HepG2 (cell line): Measurements from ENCODE around the gene PRDX2. TPM values are rescaled to one million over a fixed set of nuclear protein-coding genes. Genes with fewer than 3 reads are reported as not detected.

Experiments
- ATAC-seq: fragments of 200-7000 bp; cut with Tn5 transposase; 3 replicates; pipeline ENCODE4 v1.9.1; 2020; ENCODE audit warnings: mild to moderate bottlenecking, moderate library complexity
- BruUV-seq: library from RNA; stranded (reverse); fragments of 400-500 nt; replicated peaks from 2 replicates; lab custom pipeline; 2021; lab: Mats Ljungman, UMichigan
- CTCF ChIA-PET: fragments of 300-600 bp; formaldehyde crosslinking; extraction: SDS; loops from one replicate; lab custom pipeline; 2021; ENCODE audit warnings: low total read pairs, inconsistent platforms, low intra/inter-chr PET ratio; lab: Yijun Ruan, JAX
- POLR2A ChIA-PET: fragments of 350-600 bp; sonication (Branson Sonifier 250); formaldehyde crosslinking; loops from one replicate; lab custom pipeline; 2020; ENCODE audit warnings: antibody characterized with exemption, inconsistent platforms; lab: Yijun Ruan, JAX
- DNase-seq: peaks from one replicate; pipeline ENCODE4 v3.0.0-alpha.2; 2015; ENCODE audit warnings: low spot score
- FAIRE-seq: peaks from 3 replicates; lab custom pipeline; 2011; peaks lifted over from hg19 to GRCh38; lab: Jason Lieb, UNC
- H2AFZ ChIP-seq: one replicate; pipeline ENCODE4 v1.6.1; 2011; ENCODE audit warnings: low read length, inconsistent platforms
- H3K27ac ChIP-seq: fragments of 300-600 bp; 3 replicates; pipeline ENCODE4 v1.8.0; 2011; ENCODE audit warnings: mixed run types, mild to moderate bottlenecking, mixed read lengths, low read length, inconsistent platforms; ENCODE audit not compliant: insufficient read depth; ENCODE audit errors: extremely low read length
- H3K27me3 ChIP-seq, 2 experiments: fragments of 200-600 bp in 1 of 2; 2 replicates in 1 of 2; 3 replicates in 1 of 2; pipeline versions ENCODE4 v1.6.0 to v1.8.0; 2011; ENCODE audit warnings: low read length in 2 of 2, mild to moderate bottlenecking in 2 of 2, moderate library complexity in 2 of 2, inconsistent platforms in 1 of 2; ENCODE audit not compliant: insufficient read depth in 2 of 2, control insufficient read depth in 1 of 2
- H3K36me3 ChIP-seq, 2 experiments: fragments of 200-600 bp in 1 of 2; replicated peaks in 1 of 2; 2 replicates in 1 of 2; 3 replicates in 1 of 2; pipeline versions ENCODE4 v1.5.1 to v1.8.0; 2011; ENCODE audit warnings: low read length in 2 of 2, inconsistent platforms in 1 of 2; ENCODE audit not compliant: insufficient read depth in 2 of 2, control insufficient read depth in 1 of 2
- H3K4me1 ChIP-seq: 2 replicates; pipeline ENCODE4 v1.5.1; 2012; ENCODE audit warnings: low read length, inconsistent platforms; ENCODE audit not compliant: insufficient read depth
- H3K4me2 ChIP-seq: 2 replicates; pipeline ENCODE4 v1.6.0; 2011; ENCODE audit warnings: low read depth, low read length, inconsistent platforms
- H3K4me3 ChIP-seq, 3 experiments: fragments of 200-600 bp in 1 of 3; sonication (generic), shearing (Covaris generic) in 1 of 3; replicated peaks in 1 of 3; 2 replicates each; pipeline ENCODE4 v1.5.1; 2011 to 2016; ENCODE audit warnings: low read length in 3 of 3, inconsistent platforms in 2 of 3, low read depth in 2 of 3, mild to moderate bottlenecking in 2 of 3, control low read depth in 1 of 3, mixed read lengths in 1 of 3; ENCODE audit not compliant: insufficient read depth in 1 of 3
- H3K79me2 ChIP-seq: one replicate; pipeline ENCODE4 v1.6.1; 2011; ENCODE audit warnings: low read length, inconsistent platforms; ENCODE audit not compliant: insufficient read depth
- H3K9ac ChIP-seq: 2 replicates; pipeline ENCODE4 v1.6.0; 2011; ENCODE audit warnings: mild to moderate bottlenecking, low read depth, low read length, inconsistent platforms; ENCODE audit not compliant: insufficient read depth
- H3K9me3 ChIP-seq: 2 replicates; pipeline ENCODE4 v1.5.1; 2012; ENCODE audit warnings: mild to moderate bottlenecking, low read length
- H4K20me1 ChIP-seq: 2 replicates; pipeline ENCODE4 v1.6.0; 2011; ENCODE audit warnings: inconsistent platforms, mild to moderate bottlenecking, low read length, moderate library complexity; ENCODE audit not compliant: insufficient read depth
- CHD4 ChIP-seq: fragments of 200-600 bp; sonication (generic); IDR thresholded peaks from 2 replicates; pipeline ENCODE4 v1.7.0; 2017; ENCODE audit warnings: mild to moderate bottlenecking, low read length, borderline replicate concordance
- PHF20 ChIP-seq: sonication (generic); formaldehyde crosslinking; IDR thresholded peaks from 2 replicates; pipeline ENCODE4 v1.5.0; 2020; ENCODE audit warnings: mild to moderate bottlenecking, missing genetic modification reagents
- RARA ChIP-seq: IDR thresholded peaks from 2 replicates; pipeline ENCODE4 v1.6.1; 2016; ENCODE audit warnings: missing genetic modification reagents, missing compliant biosample characterization
- SIX4 ChIP-seq: sonication (generic); formaldehyde crosslinking; IDR thresholded peaks from 2 replicates; pipeline ENCODE4 v1.4.0; 2020; ENCODE audit warnings: missing genetic modification reagents
- SKI ChIP-seq: fragments of 450-650 bp; IDR thresholded peaks from one replicate; pipeline ENCODE4 v1.6.1; 2018; ENCODE audit warnings: mild to moderate bottlenecking; ENCODE audit not compliant: partially characterized antibody
- SRF ChIP-seq: IDR thresholded peaks from 2 replicates; pipeline ENCODE4 v1.6.1; 2011; ENCODE audit warnings: mild to moderate bottlenecking, low read depth, low read length, moderate library complexity
- STAG1 ChIP-seq: sonication (generic); formaldehyde crosslinking; IDR thresholded peaks from 2 replicates; pipeline ENCODE4 v1.4.0; 2020; ENCODE audit warnings: missing genetic modification reagents
- ZNF547 ChIP-seq: sonication (generic); formaldehyde crosslinking; IDR thresholded peaks from 2 replicates; pipeline ENCODE4 v1.5.1; 2020; ENCODE audit warnings: mild to moderate bottlenecking, missing genetic modification reagents
- ZNF746 ChIP-seq: sonication (generic); formaldehyde crosslinking; IDR thresholded peaks from 2 replicates; pipeline ENCODE4 v1.8.0; 2022; ENCODE audit warnings: mild to moderate bottlenecking, missing genetic modification reagents
- ZSCAN29 ChIP-seq: sonication (generic); formaldehyde crosslinking; conservative IDR thresholded peaks from 2 replicates; pipeline ENCODE4 v1.4.0; 2020; ENCODE audit warnings: mild to moderate bottlenecking, missing genetic modification reagents
- WGBS: methylation state at CpG from one replicate; pipeline ENCODE4 v1.1.6; 2017; ENCODE audit warnings: low lambda C conversion rate; 5-methylcytosine and 5-hydroxymethylcytosine counted together
- in situ Hi-C: cut with HindIII; loops from 2 replicates; pipeline ENCODE4 v1.10.0; 2017; ENCODE audit warnings: low pct_unique_long_range_greater_than_20kb; ENCODE audit not compliant: extremely low pct_ligation_motif_present
- intact Hi-C: fragments of 100-400 bp; cut with micrococcal nuclease; formaldehyde crosslinking; loops from one replicate; pipeline ENCODE4 v1.10.0; 2022; ENCODE audit not compliant: unreplicated experiment
- polyA plus RNA-seq, 8 experiments: library from polyadenylated mRNA; depleted of rRNA in 3 of 8; stranded (reverse) in 7 of 8; unstranded in 1 of 8; fragments of >200 nt; fragmentation: Illumina TruSeq in 4 of 8; extraction: Trizol in 4 of 8; gene quantifications; 2 replicates each; pipeline versions ENCODE4 v1.2.1 to v1.2.3, GENCODE V29; 2011 to 2016; ENCODE audit warnings: low read depth in 4 of 8, missing spikeins in 1 of 8, mixed read lengths in 1 of 8; ENCODE audit not compliant: insufficient read depth in 1 of 8
- total RNA-seq, 5 experiments: library from RNA; depleted of rRNA; stranded (reverse); fragments of >200 nt; fragmentation: Illumina TruSeq; extraction: Trizol; gene quantifications; 2 replicates each; pipeline ENCODE4 v1.2.3, GENCODE V29; 2016; ENCODE audit warnings: low read depth in 1 of 5
- TF ChIP-seq, protein P1 (sequence below): conservative IDR thresholded peaks from 2 replicates; pipeline ENCODE4 v1.6.1; 2018; ENCODE audit warnings: missing genetic modification reagents
- TF ChIP-seq, protein P2 (sequence below): sonication (generic); formaldehyde crosslinking; IDR thresholded peaks from 2 replicates; pipeline ENCODE4 v1.4.0; 2020; ENCODE audit warnings: missing genetic modification reagents
- TF ChIP-seq, protein P3 (sequence below): sonication (generic); formaldehyde crosslinking; IDR thresholded peaks from 2 replicates; pipeline ENCODE4 v1.8.1; 2023; ENCODE audit warnings: mild to moderate bottlenecking, missing genetic modification reagents, borderline replicate concordance

PRDX2 gene
- total and polyA plus RNA-seq, 2 of the 13 experiments (the other 11 are each of a cell fraction or from before 2014, with no cell fraction given) = 218 to 381 TPM

DNA sequence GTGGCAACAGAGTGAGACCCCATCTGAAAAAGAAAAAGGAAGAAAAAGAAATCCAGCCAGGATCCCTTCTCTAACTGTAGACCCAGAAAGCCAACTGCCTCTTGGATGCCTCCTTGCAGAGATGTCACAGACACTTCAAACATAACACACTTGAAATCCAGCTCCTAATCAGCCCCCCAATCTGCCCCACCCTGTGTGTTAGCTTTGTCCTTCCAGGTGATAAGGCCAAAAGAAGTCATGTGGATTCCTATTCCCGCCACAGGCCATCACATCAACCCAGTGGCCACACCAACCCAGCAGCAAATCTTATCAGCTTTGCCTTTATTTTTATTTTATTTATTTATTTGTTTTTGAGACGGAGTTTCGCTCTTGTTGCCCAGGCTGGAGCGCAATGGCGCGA, 41.9 kb downstream of the PRDX2 start:
- ChIA-PET CTCF (interaction anchor here (1.5 kb wide), 2 partner anchors 37 to 88 kb away, joined by 8 to 10 read pairs; no protein-coding TSS in a partner anchor), POLR2A (interaction anchor here (1.6 to 2.6 kb wide), 2 partner anchors 19 to 23 kb away, joined by 5 to 10 read pairs; partner anchors contain the start of gene GET3)
- no peak for FAIRE-seq
- no TSS peak for BruUV-seq
- no peak for DNase-seq
- no peak overlapping the region for H3K27ac ChIP-seq
- in situ Hi-C loops (loop anchor here (5.0 kb wide), 1 partner anchor 47 kb away; no protein-coding TSS in a partner anchor), intact Hi-C loops (loop anchor here (1.0 to 2.0 kb wide), 2 partner anchors 23 to 37 kb away; partner anchors contain the start of gene GET3)
- H2AFZ ChIP-seq = no peak overlapping the region
- H3K4me3 ChIP-seq = no peak overlapping the region
- no peak overlapping the region for H3K4me2 ChIP-seq
- WGBS = 81% methylated on average over 6 of the region's 6 CpGs
- TF ChIP-seq CHD4 = no peak
- H3K9ac ChIP-seq = no peak overlapping the region
- 0 out of 5 replicates have a peak, but pooled peaks cover 0 to 1% of the 10 kb centered on the region in 2 experiments for H3K36me3 ChIP-seq
- no peaks in the 10 kb centered on the region for H4K20me1 ChIP-seq
- no peak for ATAC-seq
- peaks cover 14% of the 10 kb centered on the region for H3K4me1 ChIP-seq
- H3K27me3 ChIP-seq = no peaks in the 10 kb centered on the region; a peak in 2 of 5 replicates
- no peaks in the 10 kb centered on the region for H3K79me2 ChIP-seq
- H3K9me3 ChIP-seq = no peaks in the 10 kb centered on the region

DNA sequence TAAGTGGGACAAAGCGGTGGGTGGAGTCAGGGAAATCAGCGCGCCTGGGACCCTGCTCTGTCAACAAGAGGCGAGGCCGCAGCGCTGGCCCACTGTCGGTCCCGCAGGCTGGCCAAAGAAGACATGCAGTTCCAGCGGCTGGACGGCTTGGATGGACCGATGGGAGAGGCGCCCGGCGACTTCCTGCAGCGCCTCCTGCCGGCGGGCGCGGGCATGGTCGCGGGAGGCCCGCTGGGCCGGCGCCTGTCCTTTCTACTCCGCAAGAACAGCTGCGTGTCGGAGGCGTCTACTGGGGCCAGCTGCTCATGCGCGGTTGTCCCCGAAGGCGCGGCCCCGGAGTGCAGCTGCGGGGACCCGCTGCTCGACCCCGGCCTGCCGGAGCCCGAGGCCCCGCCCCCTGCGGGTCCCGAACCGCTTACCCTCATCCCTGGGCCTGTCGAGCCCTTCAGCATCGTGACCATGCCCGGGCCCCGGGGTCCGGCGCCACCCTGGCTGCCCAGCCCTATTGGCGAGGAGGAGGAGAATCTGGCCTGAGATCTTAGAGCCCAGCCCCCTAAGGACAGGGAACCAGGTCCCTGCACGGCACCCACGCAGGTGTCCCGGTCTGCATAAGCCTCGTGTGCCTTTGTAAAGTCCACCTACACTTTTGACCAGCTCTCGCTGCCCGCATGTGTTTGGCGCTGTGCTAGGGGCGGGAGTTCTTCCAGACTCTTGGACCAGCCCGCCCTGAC, 43.9 kb downstream of the PRDX2 start:
- H3K4me2 ChIP-seq = peak overlapping the region; percentile 98
- peak; percentile 70 for DNase-seq
- ChIA-PET CTCF (interaction anchor here (1.1 to 1.4 kb wide), 2 partner anchors 36 to 41 kb away, joined by 3 to 7 read pairs; no protein-coding TSS in a partner anchor), POLR2A (interaction anchor here (0.5 to 2.0 kb wide), 7 partner anchors 9 to 76 kb away, joined by 3 to 6 read pairs (median 4); partner anchors contain the start of genes DHPS, GET3 and TRIR)
- intact Hi-C loops = loop anchor here (1.0 kb wide), 1 partner anchor 40 kb away; no protein-coding TSS in a partner anchor
- H3K9ac ChIP-seq = peak overlapping the region; percentile 56
- in situ Hi-C loops = loop anchor here (5.0 kb wide), 1 partner anchor 45 kb away; no protein-coding TSS in a partner anchor
- 2% methylated on average over 19 of the region's 60 CpGs for WGBS
- no peak overlapping the region for H3K27ac ChIP-seq
- H3K27me3 ChIP-seq = peaks cover 0 to 11% of the 10 kb centered on the region in 2 experiments; a peak in 4 of 5 replicates
- no peaks in the 10 kb centered on the region for H3K9me3 ChIP-seq
- ATAC-seq = peak; percentile 90
- H2AFZ ChIP-seq = peak overlapping the region; percentile 61
- H4K20me1 ChIP-seq = no peaks in the 10 kb centered on the region
- no peaks in the 10 kb centered on the region for H3K79me2 ChIP-seq
- no peak for FAIRE-seq
- H3K4me3 ChIP-seq = peak overlapping the region; percentile 40 to 73 (median 51); a peak in 5 of 6 replicates
- peaks cover 14% of the 10 kb centered on the region for H3K4me1 ChIP-seq
- BruUV-seq = no TSS peak
- H3K36me3 ChIP-seq = no peaks in the 10 kb centered on the region
- TF ChIP-seq RARA (CRISPR knock-in tag) (no peak), SIX4 (CRISPR knock-in tag) (no peak), STAG1 (CRISPR knock-in tag) (peak; percentile 67), ZNF547 (peak; percentile 32; the same call in 1 of the 2 replicates), PHF20 (CRISPR knock-in tag) (no peak), SKI (peak; percentile 35), SRF (no peak), ZNF746 (CRISPR knock-in tag) (no peak), ZSCAN29 (CRISPR knock-in tag) (0 out of 2 replicates have a peak, but pooled peaks have one; percentile 55)
- TF ChIP-seq, protein P1, sequence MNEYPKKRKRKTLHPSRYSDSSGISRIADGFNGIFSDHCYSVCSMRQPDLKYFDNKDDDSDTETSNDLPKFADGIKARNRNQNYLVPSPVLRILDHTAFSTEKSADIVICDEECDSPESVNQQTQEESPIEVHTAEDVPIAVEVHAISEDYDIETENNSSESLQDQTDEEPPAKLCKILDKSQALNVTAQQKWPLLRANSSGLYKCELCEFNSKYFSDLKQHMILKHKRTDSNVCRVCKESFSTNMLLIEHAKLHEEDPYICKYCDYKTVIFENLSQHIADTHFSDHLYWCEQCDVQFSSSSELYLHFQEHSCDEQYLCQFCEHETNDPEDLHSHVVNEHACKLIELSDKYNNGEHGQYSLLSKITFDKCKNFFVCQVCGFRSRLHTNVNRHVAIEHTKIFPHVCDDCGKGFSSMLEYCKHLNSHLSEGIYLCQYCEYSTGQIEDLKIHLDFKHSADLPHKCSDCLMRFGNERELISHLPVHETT (CRISPR knock-in tag) = peak; percentile 31; the same call in 1 of the 2 replicates
- TF ChIP-seq, protein P2, sequence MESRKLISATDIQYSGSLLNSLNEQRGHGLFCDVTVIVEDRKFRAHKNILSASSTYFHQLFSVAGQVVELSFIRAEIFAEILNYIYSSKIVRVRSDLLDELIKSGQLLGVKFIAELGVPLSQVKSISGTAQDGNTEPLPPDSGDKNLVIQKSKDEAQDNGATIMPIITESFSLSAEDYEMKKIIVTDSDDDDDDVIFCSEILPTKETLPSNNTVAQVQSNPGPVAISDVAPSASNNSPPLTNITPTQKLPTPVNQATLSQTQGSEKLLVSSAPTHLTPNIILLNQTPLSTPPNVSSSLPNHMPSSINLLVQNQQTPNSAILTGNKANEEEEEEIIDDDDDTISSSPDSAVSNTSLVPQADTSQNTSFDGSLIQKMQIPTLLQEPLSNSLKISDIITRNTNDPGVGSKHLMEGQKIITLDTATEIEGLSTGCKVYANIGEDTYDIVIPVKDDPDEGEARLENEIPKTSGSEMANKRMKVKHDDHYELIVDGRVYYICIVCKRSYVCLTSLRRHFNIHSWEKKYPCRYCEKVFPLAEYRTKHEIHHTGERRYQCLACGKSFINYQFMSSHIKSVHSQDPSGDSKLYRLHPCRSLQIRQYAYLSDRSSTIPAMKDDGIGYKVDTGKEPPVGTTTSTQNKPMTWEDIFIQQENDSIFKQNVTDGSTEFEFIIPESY (CRISPR knock-in tag) = peak; percentile 61
- TF ChIP-seq, protein P3, sequence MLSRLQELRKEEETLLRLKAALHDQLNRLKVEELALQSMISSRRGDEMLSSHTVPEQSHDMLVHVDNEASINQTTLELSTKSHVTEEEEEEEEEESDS (CRISPR knock-in tag) = no peak
